ENCODE measurements around the gene PREX1.
"Not testable (repeated sequence)": the region's sequence is repeated elsewhere in the genome, so short reads cannot be mapped to it uniquely, and the experiment has no call there.

PREX1 gene

DNA sequence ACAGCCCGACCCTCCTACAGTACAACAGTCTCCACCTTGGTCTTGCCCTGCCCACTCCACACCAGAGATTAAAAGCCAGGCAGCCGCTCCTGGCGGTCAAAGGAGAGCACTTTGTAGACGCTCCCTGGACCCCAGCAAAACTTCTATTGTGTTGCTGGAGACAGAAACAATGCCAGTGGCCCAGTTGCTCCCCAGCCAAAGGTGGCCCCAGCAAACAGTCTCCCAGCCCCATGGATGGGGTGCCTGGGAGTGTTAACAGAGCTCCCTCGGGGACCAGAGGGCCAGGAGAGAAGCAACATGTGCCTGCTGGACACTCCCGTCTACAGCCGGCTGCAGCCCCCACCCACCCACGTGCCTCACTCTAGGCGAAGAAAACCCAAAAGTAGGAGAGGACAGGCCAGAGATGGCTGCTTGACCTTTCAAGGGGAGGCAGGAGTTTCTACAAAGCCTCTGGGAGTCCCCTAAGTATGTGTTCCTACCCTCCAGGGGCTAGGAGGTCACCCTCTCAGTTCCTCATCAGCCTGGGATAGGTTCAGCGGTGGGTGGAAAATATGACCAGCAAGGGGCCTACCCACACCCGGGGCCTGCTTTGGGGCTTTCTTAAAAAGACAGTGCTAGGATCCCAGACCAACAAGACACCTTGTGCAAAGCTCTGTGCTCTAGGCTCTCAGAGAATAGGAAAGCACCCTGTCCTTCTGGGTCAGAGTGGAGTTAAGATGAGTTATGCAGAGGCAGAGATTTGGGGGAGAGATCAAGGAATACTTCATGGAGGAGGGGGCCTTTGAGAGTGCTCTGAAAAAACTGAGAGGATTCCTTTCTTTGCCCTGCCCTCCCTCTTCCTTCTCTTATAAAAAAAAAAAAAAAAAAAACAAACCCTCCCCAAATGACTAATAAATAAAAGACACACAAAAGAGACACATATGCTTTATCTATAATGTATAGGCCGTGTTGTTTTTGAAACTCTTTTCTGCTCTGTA lies 19.0 kb upstream of the PREX1 start:
- DNase-seq (ENCODE audit: low read depth in 2 of 2) = peak; percentile 59 to 65

- no peak for DNase-seq (ENCODE audit: low read depth in 2 of 2)
These were observed 18.0 kb upstream of the PREX1 start for GRCh38 chr20:48845721-48846306.

GRCh38 chr20:48844996-48845395 lies 17.2 kb upstream of the PREX1 start:
- no peak for DNase-seq (ENCODE audit: low read depth in 2 of 2)

GRCh38 chr20:48843896-48844295 lies 16.1 kb upstream of the PREX1 start:
- not testable (repeated sequence) for DNase-seq (ENCODE audit: low read depth in 2 of 2)

DNA sequence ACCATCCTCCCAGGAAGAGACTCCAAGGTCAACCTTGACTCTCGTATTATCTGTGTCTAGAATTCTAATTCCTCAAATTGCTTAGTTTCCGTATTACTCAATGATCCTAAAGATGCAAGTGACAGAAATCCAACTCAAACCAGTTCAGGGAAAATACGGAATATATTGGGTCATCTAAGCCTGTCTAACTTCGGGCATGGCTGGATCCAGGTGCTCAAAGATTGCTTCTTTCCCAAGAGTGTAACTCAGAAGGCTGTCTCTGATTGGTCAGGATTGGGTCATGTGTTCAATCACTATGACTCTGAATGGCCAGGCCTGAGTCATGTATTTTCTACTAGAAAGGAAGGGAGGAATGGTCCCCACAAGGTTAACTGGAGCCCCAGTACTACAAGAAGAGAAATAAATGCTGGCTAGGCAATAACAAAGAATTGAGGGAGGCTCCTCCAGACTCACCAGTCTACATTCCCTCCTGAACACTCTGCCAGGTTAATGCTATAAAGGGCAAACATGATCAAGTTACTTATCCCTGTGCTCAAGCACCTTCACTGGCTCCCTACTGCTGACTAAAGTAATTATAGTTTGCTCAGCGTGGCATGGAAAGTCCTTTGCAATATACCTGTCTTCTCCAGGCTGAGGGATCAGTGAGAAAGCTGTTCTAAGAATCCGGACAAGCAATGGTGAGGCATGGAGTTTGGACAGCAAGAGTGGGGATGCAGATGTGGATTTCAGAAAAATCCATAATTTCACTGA lies 15.4 kb upstream of the PREX1 start:
- DNase-seq (ENCODE audit: low read depth in 2 of 2) = no peak

DNA sequence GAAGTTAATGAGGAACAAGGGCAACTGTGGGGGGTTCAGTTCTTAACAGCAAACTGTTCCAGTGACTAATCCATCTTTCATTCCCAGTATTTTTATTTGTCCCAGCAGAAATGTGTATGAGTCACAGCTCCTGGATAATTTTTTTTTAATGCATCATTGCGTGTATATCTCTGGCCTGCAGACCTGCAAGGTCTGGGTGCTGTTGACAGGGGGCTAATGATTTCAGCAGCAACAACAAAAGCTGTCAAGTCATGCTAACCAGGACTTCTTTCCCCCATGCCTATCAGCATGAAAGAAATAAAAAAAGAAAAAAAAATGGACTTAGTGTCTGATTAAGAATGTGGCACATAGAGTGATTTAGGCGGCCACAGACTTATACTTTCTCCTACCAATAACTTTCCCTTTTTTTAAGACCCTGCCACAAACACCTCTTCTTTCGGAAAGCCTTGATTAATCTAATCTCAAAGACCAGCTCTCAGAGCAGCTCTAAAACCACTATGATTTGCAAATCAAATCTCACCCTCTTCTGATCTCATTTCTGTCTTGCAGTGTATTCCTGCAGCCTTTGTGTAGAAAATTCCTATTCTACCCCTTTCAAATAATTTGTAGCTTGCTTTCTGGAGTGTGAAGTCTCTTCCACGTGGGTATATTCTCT lies 14.2 kb upstream of the PREX1 start:
- DNase-seq (ENCODE audit: low read depth in 2 of 2) = no peak

GRCh38 chr20:48841196-48841874 lies 13.5 kb upstream of the PREX1 start:
- DNase-seq (ENCODE audit: low read depth in 2 of 2) = no peak

GRCh38 chr20:48839154-48839917 lies 11.5 kb upstream of the PREX1 start:
- DNase-seq (ENCODE audit: low read depth in 2 of 2) = no peak

DNA sequence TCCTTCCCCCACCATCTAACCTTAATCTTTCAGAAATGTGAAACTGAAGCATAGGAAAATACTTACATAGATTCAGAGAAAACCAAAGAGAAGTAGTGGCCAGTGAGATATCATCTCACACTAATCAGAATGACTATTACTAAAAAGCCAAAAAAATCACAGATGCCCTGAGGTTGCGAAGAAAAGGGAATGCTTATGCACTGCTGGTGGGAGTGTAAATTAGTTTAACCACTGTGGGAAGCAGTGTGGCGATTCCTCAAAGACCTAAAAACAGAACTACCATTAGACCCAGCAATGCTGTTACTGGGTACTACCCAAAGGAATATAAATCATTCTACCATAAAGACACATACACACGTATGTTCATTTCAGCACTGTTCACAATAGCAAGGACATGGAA lies 9.2 kb upstream of the PREX1 start:
- DNase-seq (ENCODE audit: low read depth in 2 of 2) = no peak

GRCh38 chr20:48835390-48835789 lies 7.6 kb upstream of the PREX1 start:
- DNase-seq (ENCODE audit: low read depth in 2 of 2) = no peak

GRCh38 chr20:48834278-48834677 lies 6.5 kb upstream of the PREX1 start:
- DNase-seq (ENCODE audit: low read depth in 2 of 2) = no peak

DNA sequence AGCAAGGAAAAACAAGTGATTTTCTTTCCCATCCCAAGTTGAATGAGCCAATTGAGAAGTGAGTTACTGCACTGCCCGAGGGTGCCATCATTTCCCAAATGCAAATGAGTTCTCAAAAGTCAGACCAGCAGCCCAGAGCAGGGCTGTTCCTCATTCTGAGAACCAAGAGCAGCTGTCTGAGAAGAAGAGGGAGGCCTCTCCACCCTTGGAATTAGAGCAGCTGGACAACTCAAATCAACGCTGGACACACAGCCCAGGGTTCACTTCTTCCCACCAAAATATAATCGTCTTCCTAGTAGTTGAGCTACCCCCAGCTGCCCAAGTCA lies 4.6 kb upstream of the PREX1 start:
- DNase-seq (ENCODE audit: low read depth in 2 of 2) = no peak

GRCh38 chr20:48831718-48832404 lies 4.1 kb upstream of the PREX1 start:
- DNase-seq (ENCODE audit: low read depth in 2 of 2) = no peak

- no peak for DNase-seq (ENCODE audit: low read depth in 2 of 2)
These were observed 3.1 kb upstream of the PREX1 start for GRCh38 chr20:48830826-48831318.

DNA sequence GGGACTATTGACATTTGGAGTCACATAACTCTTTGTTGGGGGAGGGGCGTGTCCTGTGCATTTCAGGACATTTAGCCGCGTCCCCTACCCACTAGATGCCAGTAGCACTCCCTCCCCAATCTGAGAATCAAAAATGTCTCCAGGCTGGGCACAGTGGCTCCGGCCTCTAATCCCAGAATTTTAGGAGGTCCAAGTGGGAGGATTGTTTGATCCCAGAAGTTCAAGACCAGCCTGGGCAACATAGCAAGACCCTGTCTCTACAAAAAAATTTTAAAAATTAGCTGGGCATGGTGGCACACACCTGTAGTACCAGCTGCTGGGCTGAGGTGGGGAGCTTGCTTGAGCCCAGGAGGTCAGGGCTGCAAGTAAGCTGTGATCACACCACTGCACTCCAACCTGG lies 2.1 kb upstream of the PREX1 start:
- no peak for DNase-seq (ENCODE audit: low read depth in 2 of 2)

GRCh38 chr20:48828734-48829460 lies 1.1 kb upstream of the PREX1 start:
- no peak for DNase-seq (ENCODE audit: low read depth in 2 of 2)

GRCh38 chr20:48826883-48827771 lies 672 bp downstream of the PREX1 start:
- DNase-seq (ENCODE audit: low read depth in 2 of 2) = no peak

DNA sequence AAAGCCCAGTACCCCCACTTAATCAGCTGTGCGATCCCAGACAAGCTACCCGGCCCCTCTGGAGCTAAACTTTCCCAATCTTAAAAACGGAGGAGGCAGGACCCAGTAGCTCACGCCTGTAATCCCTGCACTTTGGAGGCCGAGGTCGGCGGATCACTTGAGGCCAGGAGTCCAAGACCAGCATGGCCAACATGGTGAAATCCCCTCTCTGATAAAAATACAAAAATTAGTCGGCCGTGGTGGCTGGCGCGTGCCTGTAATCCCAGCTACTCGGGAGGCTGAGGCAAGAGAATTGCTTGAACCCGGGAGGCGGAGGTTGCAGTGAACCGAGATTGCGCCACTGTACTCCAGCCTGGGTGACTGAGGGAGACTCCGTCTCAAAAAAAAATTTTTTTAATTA lies 1.3 kb downstream of the PREX1 start:
- DNase-seq (ENCODE audit: low read depth in 2 of 2) = not testable (repeated sequence)

Measured in stimulated activated CD4-positive, alpha-beta T cell treated with anti-CD3 and anti-CD28 coated beads, Interleukin-15, amount 100 ng/mL, for 48 hours (primary cell).